ENCODE data around the gene AUTS2.

Gene AUTS2

DNA sequence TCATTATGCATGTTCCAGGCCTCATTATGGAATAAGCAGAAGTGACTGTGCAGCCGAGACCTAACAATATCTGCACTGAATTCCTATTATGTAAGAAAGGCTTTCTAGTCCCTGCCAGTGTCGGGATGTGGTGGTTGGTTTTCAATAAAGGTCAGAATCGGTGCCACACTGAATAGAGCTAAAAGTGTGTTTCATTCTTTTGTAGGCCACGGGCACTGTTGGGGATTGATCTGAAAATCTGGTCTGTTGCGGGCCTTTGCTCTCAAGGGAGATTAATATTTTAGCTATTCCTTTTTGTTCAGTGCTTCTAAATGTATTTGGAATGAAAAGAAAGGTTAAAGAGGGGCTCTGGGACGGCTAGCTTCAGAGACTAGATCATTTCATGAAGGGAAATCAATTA lies 974.3 kb downstream of the AUTS2 start:
- no peaks in the 10 kb centered on the region for H3K9me2 ChIP-seq (ENCODE audit: low read depth, low read length)
- no peak for TF ChIP-seq EZH2 (IDR thresholded peaks at IDR 0.05; ENCODE audit: borderline replicate concordance, low read length)
- TF ChIP-seq, protein P1, sequence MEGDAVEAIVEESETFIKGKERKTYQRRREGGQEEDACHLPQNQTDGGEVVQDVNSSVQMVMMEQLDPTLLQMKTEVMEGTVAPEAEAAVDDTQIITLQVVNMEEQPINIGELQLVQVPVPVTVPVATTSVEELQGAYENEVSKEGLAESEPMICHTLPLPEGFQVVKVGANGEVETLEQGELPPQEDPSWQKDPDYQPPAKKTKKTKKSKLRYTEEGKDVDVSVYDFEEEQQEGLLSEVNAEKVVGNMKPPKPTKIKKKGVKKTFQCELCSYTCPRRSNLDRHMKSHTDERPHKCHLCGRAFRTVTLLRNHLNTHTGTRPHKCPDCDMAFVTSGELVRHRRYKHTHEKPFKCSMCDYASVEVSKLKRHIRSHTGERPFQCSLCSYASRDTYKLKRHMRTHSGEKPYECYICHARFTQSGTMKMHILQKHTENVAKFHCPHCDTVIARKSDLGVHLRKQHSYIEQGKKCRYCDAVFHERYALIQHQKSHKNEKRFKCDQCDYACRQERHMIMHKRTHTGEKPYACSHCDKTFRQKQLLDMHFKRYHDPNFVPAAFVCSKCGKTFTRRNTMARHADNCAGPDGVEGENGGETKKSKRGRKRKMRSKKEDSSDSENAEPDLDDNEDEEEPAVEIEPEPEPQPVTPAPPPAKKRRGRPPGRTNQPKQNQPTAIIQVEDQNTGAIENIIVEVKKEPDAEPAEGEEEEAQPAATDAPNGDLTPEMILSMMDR (IDR thresholded peaks at IDR 0.05; ENCODE audit: low read length) = no peak
- no peaks in the 10 kb centered on the region for H3F3A ChIP-seq (ENCODE audit: insufficient read depth, low read length)
- H2AFZ ChIP-seq (ENCODE audit: low read length) = no peak overlapping the region
- H3K27ac ChIP-seq (ENCODE audit: low read depth, low read length, poor library complexity, severe bottlenecking) = no peak overlapping the region
- no peaks in the 10 kb centered on the region for H3K27me3 ChIP-seq (ENCODE audit: insufficient read depth, low read length)
- no peak overlapping the region for H3K4me3 ChIP-seq (ENCODE audit: low read depth, low read length, poor library complexity, severe bottlenecking)
- H3K4me1 ChIP-seq (ENCODE audit: insufficient read depth, low read length, severe bottlenecking) = peaks cover 26% of the 10 kb centered on the region
- H3K4me2 ChIP-seq (ENCODE audit: low read length) = no peak overlapping the region
- H3K79me2 ChIP-seq (ENCODE audit: insufficient read depth, low read length) = no peaks in the 10 kb centered on the region
- H3K9ac ChIP-seq (ENCODE audit: low read length) = no peak overlapping the region
- H4K20me1 ChIP-seq (ENCODE audit: insufficient read depth, low read length) = no peaks in the 10 kb centered on the region
- H3K36me3 ChIP-seq (ENCODE audit: insufficient read depth, low read length) = peaks cover 17% of the 10 kb centered on the region; the same call in 1 of the 2 replicates
- no peaks in the 10 kb centered on the region for H3K9me3 ChIP-seq (ENCODE audit: low read length)

DNA sequence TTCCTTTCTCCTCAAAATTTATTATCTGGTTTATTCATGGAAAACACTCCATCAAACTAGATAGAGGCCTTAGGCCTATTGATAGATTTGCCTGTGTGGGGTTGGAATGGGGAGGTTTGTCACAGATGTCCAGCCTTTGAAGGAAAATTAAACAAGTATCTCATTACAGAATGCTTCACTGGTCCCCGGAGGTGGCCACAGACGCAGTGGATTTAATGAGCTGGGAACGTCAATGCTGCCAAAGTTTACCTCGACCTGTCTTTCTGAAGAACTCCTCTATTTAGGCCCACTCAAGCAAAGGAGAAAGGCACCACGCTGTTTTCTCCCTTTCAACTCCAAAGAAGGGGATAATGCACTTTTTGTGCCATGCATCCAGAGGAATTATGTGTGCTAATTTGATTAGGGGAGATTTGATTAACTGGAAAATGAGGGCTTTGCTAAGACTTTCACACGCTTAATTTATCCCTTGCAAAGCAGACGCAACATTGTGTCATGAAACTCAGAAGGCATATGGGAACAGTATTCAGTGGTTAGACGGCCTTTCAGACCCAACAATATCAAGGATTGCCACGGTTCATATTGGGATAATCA lies 974.9 kb downstream of the AUTS2 start:
- Histone ChIP-seq H3K9ac (ENCODE audit: low read length) (no peak overlapping the region), H3F3A (ENCODE audit: insufficient read depth, low read length) (no peaks in the 10 kb centered on the region), H3K79me2 (ENCODE audit: insufficient read depth, low read length) (no peaks in the 10 kb centered on the region), H3K27ac (ENCODE audit: low read depth, low read length, poor library complexity, severe bottlenecking) (no peak overlapping the region), H3K9me3 (ENCODE audit: low read length) (no peaks in the 10 kb centered on the region), H3K9me2 (ENCODE audit: low read depth, low read length) (no peaks in the 10 kb centered on the region), H2AFZ (ENCODE audit: low read length) (no peak overlapping the region), H4K20me1 (ENCODE audit: insufficient read depth, low read length) (no peaks in the 10 kb centered on the region), H3K36me3 (ENCODE audit: insufficient read depth, low read length) (peaks cover 17% of the 10 kb centered on the region; the same call in 1 of the 2 replicates), H3K4me1 (ENCODE audit: insufficient read depth, low read length, severe bottlenecking) (peaks cover 26% of the 10 kb centered on the region), H3K27me3 (ENCODE audit: insufficient read depth, low read length) (no peaks in the 10 kb centered on the region), H3K4me2 (ENCODE audit: low read length) (no peak overlapping the region), H3K4me3 (ENCODE audit: low read depth, low read length, poor library complexity, severe bottlenecking) (no peak overlapping the region)
- TF ChIP-seq, protein P1 (IDR thresholded peaks at IDR 0.05; ENCODE audit: low read length) = no peak
- no peak for TF ChIP-seq EZH2 (IDR thresholded peaks at IDR 0.05; ENCODE audit: borderline replicate concordance, low read length)

DNA sequence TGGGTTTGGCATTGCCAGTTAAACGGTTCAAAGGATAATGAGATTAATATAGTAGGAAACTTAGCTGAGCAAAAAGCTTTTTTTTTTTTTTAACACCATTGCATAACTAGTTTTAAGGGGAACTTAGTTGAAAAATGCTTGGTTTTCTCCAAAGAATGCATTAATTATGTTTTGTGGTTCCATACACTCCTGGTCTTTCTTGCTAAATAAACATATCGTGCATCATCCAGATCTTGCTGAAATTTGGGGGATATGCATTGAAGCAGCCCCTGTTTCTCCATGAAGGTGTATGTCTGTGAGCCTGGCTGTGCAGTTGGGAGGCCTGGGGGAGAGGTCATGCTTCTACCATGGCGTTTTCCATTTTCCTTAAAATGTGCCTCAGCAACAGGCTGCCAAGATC lies 975.4 kb downstream of the AUTS2 start:
- Histone ChIP-seq H3K9ac (ENCODE audit: low read length) (no peak overlapping the region), H3K9me3 (ENCODE audit: low read length) (no peaks in the 10 kb centered on the region), H3K9me2 (ENCODE audit: low read depth, low read length) (no peaks in the 10 kb centered on the region), H3K4me2 (ENCODE audit: low read length) (no peak overlapping the region), H3K27me3 (ENCODE audit: insufficient read depth, low read length) (no peaks in the 10 kb centered on the region), H3F3A (ENCODE audit: insufficient read depth, low read length) (no peaks in the 10 kb centered on the region), H3K36me3 (ENCODE audit: insufficient read depth, low read length) (peaks cover 12% of the 10 kb centered on the region; the same call in 1 of the 2 replicates), H3K4me1 (ENCODE audit: insufficient read depth, low read length, severe bottlenecking) (peaks cover 24% of the 10 kb centered on the region), H2AFZ (ENCODE audit: low read length) (no peak overlapping the region), H3K79me2 (ENCODE audit: insufficient read depth, low read length) (no peaks in the 10 kb centered on the region), H3K4me3 (ENCODE audit: low read depth, low read length, poor library complexity, severe bottlenecking) (no peak overlapping the region), H4K20me1 (ENCODE audit: insufficient read depth, low read length) (no peaks in the 10 kb centered on the region), H3K27ac (ENCODE audit: low read depth, low read length, poor library complexity, severe bottlenecking) (no peak overlapping the region)
- TF ChIP-seq, protein P1 (IDR thresholded peaks at IDR 0.05; ENCODE audit: low read length) = no peak

All from OCI-LY1 (cell line).